ENCODE results near the gene KY.

KY gene

GRCh38 chr3:134693226-134693625 is 42.4 kb upstream of the KY start:
- no peaks in the 10 kb centered on the region for H3K36me3 ChIP-seq (ENCODE audit: insufficient read depth, low read length)
- DNase-seq (ENCODE audit: low read depth, low spot score), result no peak
- no peak overlapping the region for H3K27ac ChIP-seq
- H3K9ac ChIP-seq (ENCODE audit: insufficient read length), result no peak overlapping the region
- no peak overlapping the region for H3K4me3 ChIP-seq
- no peaks in the 10 kb centered on the region for H3K9me3 ChIP-seq (ENCODE audit: low read depth, low read length)
- TF ChIP-seq EZH2 (IDR thresholded peaks at IDR 0.05) (no peak), POLR2AphosphoS5 (IDR thresholded peaks at IDR 0.05; ENCODE audit: borderline replicate concordance, low read depth, low read length) (no peak), FOXP2 (optimal IDR thresholded peaks at IDR 0.05; ENCODE audit: control extremely low read depth, extremely low read length, insufficient read depth) (no peak)

GRCh38 chr3:134690226-134690625 is 39.4 kb upstream of the KY start:
- Histone ChIP-seq H3K9ac (ENCODE audit: insufficient read length) (no peak overlapping the region), H3K27ac (no peak overlapping the region), H3K4me3 (no peak overlapping the region), H3K36me3 (ENCODE audit: insufficient read depth, low read length) (no peaks in the 10 kb centered on the region), H3K9me3 (ENCODE audit: low read depth, low read length) (no peaks in the 10 kb centered on the region)
- no peak for DNase-seq (ENCODE audit: low read depth, low spot score)
- no peak for TF ChIP-seq EZH2 (IDR thresholded peaks at IDR 0.05)
- TF ChIP-seq FOXP2 (optimal IDR thresholded peaks at IDR 0.05; ENCODE audit: control extremely low read depth, extremely low read length, insufficient read depth), result no peak
- TF ChIP-seq POLR2AphosphoS5 (IDR thresholded peaks at IDR 0.05; ENCODE audit: borderline replicate concordance, low read depth, low read length), result no peak

GRCh38 chr3:134687642-134688041 is 36.8 kb upstream of the KY start:
- H3K9ac ChIP-seq (ENCODE audit: insufficient read length), result no peak overlapping the region
- H3K4me3 ChIP-seq, result no peak overlapping the region
- TF ChIP-seq POLR2AphosphoS5 (IDR thresholded peaks at IDR 0.05; ENCODE audit: borderline replicate concordance, low read depth, low read length) (no peak), EZH2 (IDR thresholded peaks at IDR 0.05) (no peak), FOXP2 (optimal IDR thresholded peaks at IDR 0.05; ENCODE audit: control extremely low read depth, extremely low read length, insufficient read depth) (no peak)
- H3K9me3 ChIP-seq (ENCODE audit: low read depth, low read length), result no peaks in the 10 kb centered on the region
- no peak for DNase-seq (ENCODE audit: low read depth, low spot score)
- no peak overlapping the region for H3K27ac ChIP-seq
- H3K36me3 ChIP-seq (ENCODE audit: insufficient read depth, low read length), result no peaks in the 10 kb centered on the region

- Histone ChIP-seq H3K9ac (ENCODE audit: insufficient read length) (no peak overlapping the region), H3K4me3 (no peak overlapping the region), H3K36me3 (ENCODE audit: insufficient read depth, low read length) (no peaks in the 10 kb centered on the region), H3K27ac (no peak overlapping the region), H3K9me3 (ENCODE audit: low read depth, low read length) (no peaks in the 10 kb centered on the region)
- DNase-seq (ENCODE audit: low read depth, low spot score), result no peak
- TF ChIP-seq FOXP2 (optimal IDR thresholded peaks at IDR 0.05; ENCODE audit: control extremely low read depth, extremely low read length, insufficient read depth) (no peak), POLR2AphosphoS5 (IDR thresholded peaks at IDR 0.05; ENCODE audit: borderline replicate concordance, low read depth, low read length) (no peak), EZH2 (IDR thresholded peaks at IDR 0.05) (no peak)
Observed at GRCh38 chr3:134685929-134686802, 35.3 kb upstream of the KY start.

- H3K9ac ChIP-seq (ENCODE audit: insufficient read length), result no peak overlapping the region
- no peaks in the 10 kb centered on the region for H3K36me3 ChIP-seq (ENCODE audit: insufficient read depth, low read length)
- no peak overlapping the region for H3K27ac ChIP-seq
- no peak overlapping the region for H3K4me3 ChIP-seq
- H3K9me3 ChIP-seq (ENCODE audit: low read depth, low read length), result no peaks in the 10 kb centered on the region
- no peak for DNase-seq (ENCODE audit: low read depth, low spot score)
- TF ChIP-seq FOXP2 (optimal IDR thresholded peaks at IDR 0.05; ENCODE audit: control extremely low read depth, extremely low read length, insufficient read depth) (no peak), POLR2AphosphoS5 (IDR thresholded peaks at IDR 0.05; ENCODE audit: borderline replicate concordance, low read depth, low read length) (no peak), EZH2 (IDR thresholded peaks at IDR 0.05) (no peak)
Observed at GRCh38 chr3:134682196-134682880, 31.5 kb upstream of the KY start.

GRCh38 chr3:134681522-134681900 is 30.7 kb upstream of the KY start:
- TF ChIP-seq FOXP2 (optimal IDR thresholded peaks at IDR 0.05; ENCODE audit: control extremely low read depth, extremely low read length, insufficient read depth), result no peak
- TF ChIP-seq EZH2 (IDR thresholded peaks at IDR 0.05), result no peak
- TF ChIP-seq POLR2AphosphoS5 (IDR thresholded peaks at IDR 0.05; ENCODE audit: borderline replicate concordance, low read depth, low read length), result no peak
- no peak overlapping the region for H3K9ac ChIP-seq (ENCODE audit: insufficient read length)
- H3K27ac ChIP-seq, result no peak overlapping the region
- no peaks in the 10 kb centered on the region for H3K36me3 ChIP-seq (ENCODE audit: insufficient read depth, low read length)
- no peaks in the 10 kb centered on the region for H3K9me3 ChIP-seq (ENCODE audit: low read depth, low read length)
- DNase-seq (ENCODE audit: low read depth, low spot score), result no peak
- no peak overlapping the region for H3K4me3 ChIP-seq

- no peak overlapping the region for H3K4me3 ChIP-seq
- no peak for DNase-seq (ENCODE audit: low read depth, low spot score)
- no peak overlapping the region for H3K27ac ChIP-seq
- H3K36me3 ChIP-seq (ENCODE audit: insufficient read depth, low read length), result no peaks in the 10 kb centered on the region
- no peaks in the 10 kb centered on the region for H3K9me3 ChIP-seq (ENCODE audit: low read depth, low read length)
- no peak for TF ChIP-seq EZH2 (IDR thresholded peaks at IDR 0.05)
- no peak for TF ChIP-seq POLR2AphosphoS5 (IDR thresholded peaks at IDR 0.05; ENCODE audit: borderline replicate concordance, low read depth, low read length)
- TF ChIP-seq FOXP2 (optimal IDR thresholded peaks at IDR 0.05; ENCODE audit: control extremely low read depth, extremely low read length, insufficient read depth), result no peak
- no peak overlapping the region for H3K9ac ChIP-seq (ENCODE audit: insufficient read length)
Observed at GRCh38 chr3:134680796-134681521, 30.1 kb upstream of the KY start.

- DNase-seq (ENCODE audit: low read depth, low spot score), result no peak
- no peak overlapping the region for H3K9ac ChIP-seq (ENCODE audit: insufficient read length)
- TF ChIP-seq FOXP2 (optimal IDR thresholded peaks at IDR 0.05; ENCODE audit: control extremely low read depth, extremely low read length, insufficient read depth) (no peak), EZH2 (IDR thresholded peaks at IDR 0.05) (no peak), POLR2AphosphoS5 (IDR thresholded peaks at IDR 0.05; ENCODE audit: borderline replicate concordance, low read depth, low read length) (no peak)
- peaks cover 6% of the 10 kb centered on the region; the same call in 1 of the 2 replicates for H3K9me3 ChIP-seq (ENCODE audit: low read depth, low read length)
- no peaks in the 10 kb centered on the region for H3K36me3 ChIP-seq (ENCODE audit: insufficient read depth, low read length)
- no peak overlapping the region for H3K27ac ChIP-seq
- H3K4me3 ChIP-seq, result no peak overlapping the region
Observed at GRCh38 chr3:134677987-134678308, 27.1 kb upstream of the KY start.

Data from SK-N-MC (cell line).